ENCODE data around the gene FAM219A. TPM values are rescaled to one million over a fixed set of nuclear protein-coding genes. Genes with fewer than 3 reads are reported as not detected.
A peak's percentile ranks its signal among the peaks of the same experiment; 100 is the strongest.

The FAM219A gene
- total RNA-seq, 1 donor from 2014 or later, result 25.9 TPM

DNA sequence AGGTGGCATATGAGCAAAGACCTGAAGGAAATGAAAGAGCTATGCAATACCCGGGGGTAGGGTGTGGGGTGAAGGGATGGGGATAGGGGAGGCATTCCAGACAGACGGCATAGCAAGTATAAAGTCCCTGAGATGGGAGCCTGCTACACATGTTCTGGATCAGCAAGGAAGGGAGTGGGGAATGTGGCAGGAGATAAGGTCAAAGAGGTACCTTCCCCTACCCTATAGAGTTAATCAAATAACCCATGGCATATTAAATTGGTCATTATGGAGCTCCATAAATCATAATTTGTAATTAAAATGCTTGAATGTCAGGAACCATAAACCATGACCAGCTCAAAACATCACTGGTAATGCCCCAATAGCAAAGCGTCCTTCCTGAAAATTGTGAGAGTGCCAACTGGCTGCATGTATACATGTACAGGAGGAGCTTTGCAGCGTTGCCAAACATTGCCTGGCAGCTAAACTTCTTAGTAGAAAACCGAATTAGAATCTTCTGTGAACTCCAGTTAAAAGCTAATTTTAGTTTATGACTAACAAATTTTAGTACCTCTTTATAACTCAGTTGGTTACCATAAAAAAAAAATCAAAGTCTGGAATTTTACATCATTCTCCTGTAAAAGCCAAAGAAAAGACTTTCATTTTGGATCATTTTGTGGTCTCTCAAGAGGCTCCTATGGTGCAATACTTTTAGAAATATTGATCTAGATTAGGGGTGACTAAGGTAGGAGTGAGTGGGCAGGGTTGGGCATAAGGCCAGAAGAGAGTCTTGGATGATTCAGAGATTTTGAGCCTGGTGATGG is 4.9 kb upstream of the FAM219A start:
- Mint-ChIP-seq H3K27ac (ENCODE audit: unreplicated experiment) (no peak overlapping the region), H3K9me3 (ENCODE audit: unreplicated experiment) (no peaks in the 10 kb centered on the region), H3K36me3 (ENCODE audit: unreplicated experiment) (no peaks in the 10 kb centered on the region), H3K27me3 (ENCODE audit: unreplicated experiment) (peaks cover 43% of the 10 kb centered on the region), H3K4me1 (ENCODE audit: unreplicated experiment) (peaks cover 6% of the 10 kb centered on the region), H3K4me3 (ENCODE audit: unreplicated experiment) (no peak overlapping the region)
- DNase-seq (ENCODE audit: extremely low spot score, unreplicated experiment), result no peak
- TF ChIP-seq, protein P1, sequence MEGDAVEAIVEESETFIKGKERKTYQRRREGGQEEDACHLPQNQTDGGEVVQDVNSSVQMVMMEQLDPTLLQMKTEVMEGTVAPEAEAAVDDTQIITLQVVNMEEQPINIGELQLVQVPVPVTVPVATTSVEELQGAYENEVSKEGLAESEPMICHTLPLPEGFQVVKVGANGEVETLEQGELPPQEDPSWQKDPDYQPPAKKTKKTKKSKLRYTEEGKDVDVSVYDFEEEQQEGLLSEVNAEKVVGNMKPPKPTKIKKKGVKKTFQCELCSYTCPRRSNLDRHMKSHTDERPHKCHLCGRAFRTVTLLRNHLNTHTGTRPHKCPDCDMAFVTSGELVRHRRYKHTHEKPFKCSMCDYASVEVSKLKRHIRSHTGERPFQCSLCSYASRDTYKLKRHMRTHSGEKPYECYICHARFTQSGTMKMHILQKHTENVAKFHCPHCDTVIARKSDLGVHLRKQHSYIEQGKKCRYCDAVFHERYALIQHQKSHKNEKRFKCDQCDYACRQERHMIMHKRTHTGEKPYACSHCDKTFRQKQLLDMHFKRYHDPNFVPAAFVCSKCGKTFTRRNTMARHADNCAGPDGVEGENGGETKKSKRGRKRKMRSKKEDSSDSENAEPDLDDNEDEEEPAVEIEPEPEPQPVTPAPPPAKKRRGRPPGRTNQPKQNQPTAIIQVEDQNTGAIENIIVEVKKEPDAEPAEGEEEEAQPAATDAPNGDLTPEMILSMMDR (IDR thresholded peaks at IDR 0.05), result no peak

DNA sequence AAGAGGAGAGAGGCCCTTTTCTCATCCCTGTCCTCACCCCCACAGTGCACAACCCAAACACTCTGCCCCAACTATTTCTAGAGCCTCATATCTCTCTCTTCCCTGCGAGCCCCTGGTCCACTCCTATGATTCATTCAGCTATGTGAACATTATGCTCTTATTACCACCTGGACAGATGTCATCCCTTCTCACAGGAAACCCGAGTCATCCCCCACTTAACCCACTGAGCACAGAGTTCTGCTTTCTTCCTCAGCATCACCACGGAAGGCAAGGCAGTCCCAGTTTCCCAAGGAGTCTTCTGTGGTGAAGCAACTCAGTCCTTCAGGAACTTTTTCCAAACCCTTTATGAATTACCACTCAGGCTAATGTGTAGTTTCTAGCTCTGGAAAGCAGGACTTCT is 1.6 kb upstream of the FAM219A start:
- peaks cover 24% of the 10 kb centered on the region for H3K27me3 Mint-ChIP-seq (ENCODE audit: unreplicated experiment)
- no peaks in the 10 kb centered on the region for H3K36me3 Mint-ChIP-seq (ENCODE audit: unreplicated experiment)
- no peak overlapping the region for H3K27ac Mint-ChIP-seq (ENCODE audit: unreplicated experiment)
- no peak for DNase-seq (ENCODE audit: extremely low spot score, unreplicated experiment)
- no peak overlapping the region for H3K4me3 Mint-ChIP-seq (ENCODE audit: unreplicated experiment)
- no peaks in the 10 kb centered on the region for H3K9me3 Mint-ChIP-seq (ENCODE audit: unreplicated experiment)
- peaks cover 26% of the 10 kb centered on the region for H3K4me1 Mint-ChIP-seq (ENCODE audit: unreplicated experiment)
- TF ChIP-seq, protein P1 (IDR thresholded peaks at IDR 0.05), result no peak

DNA sequence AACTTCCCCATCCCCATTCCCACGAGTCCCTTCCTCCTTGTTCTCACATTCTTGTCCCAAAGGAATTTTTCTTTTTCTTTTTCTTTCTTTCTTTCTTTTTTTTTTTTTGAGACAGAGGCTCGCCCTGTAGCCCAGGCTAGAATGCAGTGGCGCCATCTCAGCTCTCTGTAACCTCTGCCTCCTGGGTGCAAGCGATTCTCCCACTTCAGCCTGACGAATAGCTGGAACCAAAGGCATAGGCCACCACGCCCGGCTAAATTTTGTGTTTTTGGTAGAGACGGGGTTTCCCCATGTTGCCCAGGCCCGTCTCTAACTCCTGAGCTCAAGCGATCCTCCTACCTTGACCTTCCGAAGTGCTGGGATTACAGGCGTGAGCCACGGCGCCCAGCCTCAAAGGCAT is 986 bp upstream of the FAM219A start:
- no peak for DNase-seq (ENCODE audit: extremely low spot score, unreplicated experiment)
- Mint-ChIP-seq H3K36me3 (ENCODE audit: unreplicated experiment) (no peaks in the 10 kb centered on the region), H3K4me1 (ENCODE audit: unreplicated experiment) (peaks cover 32% of the 10 kb centered on the region), H3K9me3 (ENCODE audit: unreplicated experiment) (no peaks in the 10 kb centered on the region), H3K27me3 (ENCODE audit: unreplicated experiment) (peaks cover 24% of the 10 kb centered on the region), H3K27ac (ENCODE audit: unreplicated experiment) (no peak overlapping the region), H3K4me3 (ENCODE audit: unreplicated experiment) (peak overlapping the region; percentile 93)
- TF ChIP-seq, protein P1 (IDR thresholded peaks at IDR 0.05), result no peak

DNA sequence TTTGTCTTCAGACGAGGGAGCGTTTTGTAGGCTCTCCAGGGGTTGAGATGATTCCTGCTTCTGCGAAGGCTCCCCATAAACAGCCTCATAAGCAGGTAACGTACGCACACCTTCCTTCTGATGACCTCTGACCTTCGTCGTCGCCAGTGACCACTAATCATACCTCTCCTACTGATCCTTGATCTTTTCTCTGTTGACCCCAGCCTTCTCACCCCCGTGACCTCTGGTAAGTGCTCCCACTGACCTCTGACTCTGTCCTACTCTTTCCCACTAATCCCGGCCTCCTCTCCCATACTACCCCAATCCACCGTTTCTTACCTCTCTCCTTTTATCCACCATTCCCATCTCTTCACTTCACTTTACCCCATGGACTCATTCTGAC is 580 bp upstream of the FAM219A start:
- TF ChIP-seq, protein P1 (IDR thresholded peaks at IDR 0.05), result no peak
- H3K4me1 Mint-ChIP-seq (ENCODE audit: unreplicated experiment), result peaks cover 35% of the 10 kb centered on the region
- H3K27ac Mint-ChIP-seq (ENCODE audit: unreplicated experiment), result no peak overlapping the region

DNA sequence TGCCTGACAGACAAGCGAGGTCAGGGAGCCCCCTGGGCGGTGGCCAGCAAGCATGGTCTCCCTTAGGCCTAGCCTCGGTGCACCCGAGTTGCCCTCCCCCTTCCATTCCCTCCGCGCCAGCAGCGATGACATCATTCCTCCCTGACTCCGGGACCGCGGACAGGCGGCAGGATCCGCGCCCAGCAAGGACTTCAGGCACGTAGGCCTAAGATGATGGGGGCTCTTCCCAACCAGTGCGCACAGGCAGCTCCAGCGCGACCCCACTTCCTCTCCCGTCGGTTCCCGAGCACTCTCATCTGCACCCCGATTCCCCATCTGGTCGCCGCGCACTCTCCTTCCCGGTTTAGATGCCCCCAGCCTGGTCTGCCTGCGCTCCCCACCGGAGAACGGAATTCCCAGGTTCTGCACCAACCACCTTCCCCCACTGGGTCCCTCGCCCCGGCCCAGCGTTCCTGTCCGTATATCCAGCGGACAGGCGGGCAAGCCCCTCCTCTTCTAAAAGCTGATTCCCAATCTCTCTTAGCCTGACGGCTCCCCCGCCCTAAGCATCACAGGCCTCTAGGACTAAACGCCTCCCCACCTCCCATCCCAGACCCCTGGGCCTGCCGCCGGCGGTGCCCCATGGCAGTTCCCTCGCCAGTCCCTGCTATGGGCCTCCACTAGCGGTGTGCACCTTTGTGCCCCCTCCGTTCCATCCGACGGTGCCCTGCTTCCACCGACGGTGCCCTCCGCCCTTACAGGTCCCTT is 931 bp downstream of the FAM219A start:
- Mint-ChIP-seq H3K4me1 (ENCODE audit: unreplicated experiment) (peaks cover 35% of the 10 kb centered on the region), H3K4me3 (ENCODE audit: unreplicated experiment) (peak overlapping the region; percentile 93), H3K36me3 (ENCODE audit: unreplicated experiment) (no peaks in the 10 kb centered on the region), H3K27me3 (ENCODE audit: unreplicated experiment) (peaks cover 17% of the 10 kb centered on the region), H3K27ac (ENCODE audit: unreplicated experiment) (peak overlapping the region; percentile 93), H3K9me3 (ENCODE audit: unreplicated experiment) (no peaks in the 10 kb centered on the region)
- TF ChIP-seq, protein P1 (IDR thresholded peaks at IDR 0.05), result no peak
- DNase-seq (ENCODE audit: extremely low spot score, unreplicated experiment), result no peak

More for the DNA sequence above, 580 bp upstream of the FAM219A start:
- Mint-ChIP-seq H3K36me3 (ENCODE audit: unreplicated experiment) (no peaks in the 10 kb centered on the region), H3K4me3 (ENCODE audit: unreplicated experiment) (peak overlapping the region; percentile 93), H3K9me3 (ENCODE audit: unreplicated experiment) (no peaks in the 10 kb centered on the region), H3K27me3 (ENCODE audit: unreplicated experiment) (peaks cover 24% of the 10 kb centered on the region)
- DNase-seq (ENCODE audit: extremely low spot score, unreplicated experiment), result no peak

All from osteocyte (in vitro differentiated cells).